ENCODE data around the gene ZNF724. TPM values are rescaled to one million over a fixed set of nuclear protein-coding genes. Genes with fewer than 3 reads are reported as not detected.
A peak's percentile ranks its signal among the peaks of the same experiment; 100 is the strongest.
"Not testable (repeated sequence)": the region's sequence is repeated elsewhere in the genome, so short reads cannot be mapped to it uniquely, and the experiment has no call there.

The ZNF724 gene
- total and polyA plus RNA-seq, 4 donors = 0.94 to 2.8 (median 2.6) TPM; not detected in 1

- H3K27ac ChIP-seq (ENCODE audit: low read depth in 1 of 2, low read length in 2 of 2) = no peak overlapping the region
- ATAC-seq (ENCODE audit: low FRiP score) (no peak), DNase-seq (no peak)
- intact Hi-C loops (cut with DNase I) = no loop called here
- H3K36me3 ChIP-seq (ENCODE audit: control insufficient read depth in 1 of 2, insufficient read depth in 2 of 2, low read length in 1 of 2) = peaks cover 2 to 5% of the 10 kb centered on the region in 2 donors
- H3K9me3 ChIP-seq (ENCODE audit: control insufficient read depth, low read length) = no peaks in the 10 kb centered on the region
- no peaks in the 10 kb centered on the region for H3K27me3 ChIP-seq (ENCODE audit: control insufficient read depth in 1 of 2, insufficient read depth in 2 of 2, low read length in 1 of 2)
- 87 to 90% methylated on average over 2 of the region's 2 CpGs for WGBS, 2 donors
- H3K4me3 ChIP-seq (ENCODE audit: low read length in 2 of 2) = no peak overlapping the region
- no peaks in the 10 kb centered on the region for H3K4me1 ChIP-seq (ENCODE audit: control insufficient read depth in 1 of 2, insufficient read depth in 2 of 2, low read length in 2 of 2)
Observed at GRCh38 chr19:23259961-23260360, 9.8 kb upstream of the ZNF724 start.

GRCh38 chr19:23255700-23256099, 5.5 kb upstream of the ZNF724 start:
- Histone ChIP-seq H3K27me3 (ENCODE audit: control insufficient read depth in 1 of 2, insufficient read depth in 2 of 2, low read length in 1 of 2) (no peaks in the 10 kb centered on the region), H3K4me1 (ENCODE audit: control insufficient read depth in 1 of 2, insufficient read depth in 2 of 2, low read length in 2 of 2) (no peaks in the 10 kb centered on the region), H3K9me3 (ENCODE audit: control insufficient read depth, low read length) (no peaks in the 10 kb centered on the region), H3K36me3 (ENCODE audit: control insufficient read depth in 1 of 2, insufficient read depth in 2 of 2, low read length in 1 of 2) (peaks cover 0 to 3% of the 10 kb centered on the region in 2 donors), H3K4me3 (ENCODE audit: low read length in 2 of 2) (no peak overlapping the region), H3K27ac (ENCODE audit: low read depth in 1 of 2, low read length in 2 of 2) (no peak overlapping the region)
- intact Hi-C loops (cut with DNase I) = no loop called here
- 96% methylated on average over 4 of the region's 4 CpGs for WGBS, 2 donors
- no peak for DNase-seq
- ATAC-seq (ENCODE audit: low FRiP score) = no peak

DNA sequence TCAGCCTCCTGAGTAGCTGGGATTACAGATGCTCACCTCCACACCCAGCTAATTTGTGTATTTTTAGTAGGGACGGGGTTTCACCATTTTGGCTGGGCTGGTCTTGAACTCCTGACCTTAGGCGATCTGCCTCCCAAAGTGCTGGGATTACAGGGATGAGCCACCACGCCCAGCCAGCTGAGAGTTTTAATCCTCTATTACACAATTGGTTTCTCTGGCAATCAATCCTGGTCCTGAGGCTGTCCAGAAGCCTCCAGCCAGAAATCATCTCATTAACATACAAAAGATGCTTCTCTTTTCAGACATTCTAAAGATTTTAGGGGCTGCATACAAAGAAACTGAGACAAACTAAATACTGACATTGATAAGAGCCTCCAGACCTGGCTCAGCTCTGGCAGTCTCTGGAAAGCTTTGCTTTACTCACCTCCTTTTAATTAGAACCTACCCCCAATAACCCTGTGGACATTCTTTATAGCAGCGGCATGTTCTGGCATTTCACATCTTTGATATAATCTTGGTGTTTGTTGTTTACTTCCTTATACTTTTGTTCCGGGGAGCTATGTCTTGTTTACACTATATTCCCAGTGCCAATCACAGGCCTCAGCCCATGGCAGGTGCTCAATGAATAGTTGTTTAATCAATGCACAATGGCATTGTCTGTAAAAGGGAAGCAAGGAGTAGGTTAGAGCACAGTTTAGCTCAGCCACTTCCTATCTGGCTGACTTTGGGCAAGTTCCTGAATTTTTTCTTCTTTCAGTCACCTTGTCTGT, 4.1 kb upstream of the ZNF724 start:
- Histone ChIP-seq H3K4me3 (ENCODE audit: low read length in 2 of 2) (no peak overlapping the region), H3K36me3 (ENCODE audit: control insufficient read depth in 1 of 2, insufficient read depth in 2 of 2, low read length in 1 of 2) (peaks cover 0 to 2% of the 10 kb centered on the region in 2 donors), H3K27ac (ENCODE audit: low read depth in 1 of 2, low read length in 2 of 2) (no peak overlapping the region), H3K9me3 (ENCODE audit: control insufficient read depth, low read length) (no peaks in the 10 kb centered on the region), H3K27me3 (ENCODE audit: control insufficient read depth in 1 of 2, insufficient read depth in 2 of 2, low read length in 1 of 2) (no peaks in the 10 kb centered on the region), H3K4me1 (ENCODE audit: control insufficient read depth in 1 of 2, insufficient read depth in 2 of 2, low read length in 2 of 2) (no peaks in the 10 kb centered on the region)
- no peak for DNase-seq
- intact Hi-C loops (cut with DNase I) = no loop called here
- ATAC-seq (ENCODE audit: low FRiP score) = no peak
- 64 to 74% methylated on average over 5 of the region's 5 CpGs for WGBS, 2 donors

- intact Hi-C loops (cut with DNase I); H3K4me1 ChIP-seq (ENCODE audit: control insufficient read depth in 1 of 2, insufficient read depth in 2 of 2, low read length in 2 of 2); H3K36me3 ChIP-seq (ENCODE audit: control insufficient read depth in 1 of 2, insufficient read depth in 2 of 2, low read length in 1 of 2); H3K27me3 ChIP-seq (ENCODE audit: control insufficient read depth in 1 of 2, insufficient read depth in 2 of 2, low read length in 1 of 2); ATAC-seq (ENCODE audit: low FRiP score); H3K4me3 ChIP-seq (ENCODE audit: low read length in 2 of 2); DNase-seq; H3K27ac ChIP-seq (ENCODE audit: low read depth in 1 of 2, low read length in 2 of 2); H3K9me3 ChIP-seq (ENCODE audit: control insufficient read depth, low read length): not testable (repeated sequence)
- WGBS, 2 donors = 50 to 54% methylated on average over 3 of the region's 3 CpGs
Observed at GRCh38 chr19:23253256-23253655, 3.1 kb upstream of the ZNF724 start.

DNA sequence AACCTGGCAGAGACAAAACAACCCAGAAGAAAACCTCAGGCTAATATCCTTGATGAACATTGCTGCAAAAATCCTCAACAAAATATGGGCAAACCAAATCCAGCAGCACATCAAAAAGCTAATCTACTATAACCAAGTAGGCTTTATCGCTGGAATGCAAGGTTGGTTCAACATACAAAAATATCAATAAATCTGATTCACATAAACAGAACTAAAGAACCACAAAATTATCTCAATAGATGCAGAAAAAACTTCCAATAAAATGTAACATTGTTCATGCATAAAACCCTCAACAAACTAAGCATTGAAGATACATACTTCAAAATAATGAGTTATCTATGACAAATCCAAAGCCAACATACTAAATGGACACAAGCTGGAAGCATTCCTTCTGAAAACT, 8.8 kb downstream of the ZNF724 start:
- Histone ChIP-seq H3K4me3 (ENCODE audit: low read length in 2 of 2) (no peak overlapping the region), H3K27me3 (ENCODE audit: control insufficient read depth in 1 of 2, insufficient read depth in 2 of 2, low read length in 1 of 2) (no peaks in the 10 kb centered on the region), H3K4me1 (ENCODE audit: control insufficient read depth in 1 of 2, insufficient read depth in 2 of 2, low read length in 2 of 2) (no peaks in the 10 kb centered on the region), H3K27ac (ENCODE audit: low read depth in 1 of 2, low read length in 2 of 2) (no peak overlapping the region), H3K36me3 (ENCODE audit: control insufficient read depth in 1 of 2, insufficient read depth in 2 of 2, low read length in 1 of 2) (peaks cover 0 to 2% of the 10 kb centered on the region in 2 donors), H3K9me3 (ENCODE audit: control insufficient read depth, low read length) (no peaks in the 10 kb centered on the region)
- no peak for DNase-seq
- intact Hi-C loops (cut with DNase I) = no loop called here
- WGBS, 2 donors = 97 to 100% methylated on average over 1 of the region's 1 CpG
- ATAC-seq (ENCODE audit: low FRiP score) = no peak

DNA sequence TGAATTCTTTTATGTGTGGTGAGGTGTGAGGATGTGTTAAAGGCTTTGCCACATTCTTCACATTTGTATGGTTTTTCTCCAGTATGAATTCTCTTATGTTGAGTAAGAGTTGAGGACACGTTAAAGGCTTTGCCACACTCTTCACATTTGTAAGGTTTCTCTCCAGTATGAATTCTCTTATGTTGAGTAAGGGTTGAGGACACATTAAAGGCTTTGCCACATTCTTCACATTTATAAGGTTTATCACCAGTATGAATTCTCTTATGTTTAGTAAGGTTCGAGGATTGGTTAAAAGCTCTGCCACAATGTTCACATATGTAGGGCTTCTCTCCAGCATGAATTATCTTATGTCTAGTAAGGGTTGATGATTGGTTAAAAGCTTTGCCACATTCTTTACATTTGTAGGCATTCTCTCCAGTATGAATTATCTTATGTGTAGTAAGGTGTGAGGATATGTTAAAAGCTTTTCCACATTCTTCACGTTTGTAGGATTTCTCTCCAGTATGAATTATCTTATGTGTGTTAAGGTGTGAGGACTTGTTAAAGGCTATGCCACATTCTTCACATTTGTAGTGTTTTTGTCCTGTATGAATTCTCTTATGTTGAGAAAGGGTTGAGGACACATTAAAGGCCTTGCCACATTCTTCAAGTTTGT, 27.1 kb downstream of the ZNF724 start:
- peaks cover 11% of the 10 kb centered on the region for H3K9me3 ChIP-seq (ENCODE audit: control insufficient read depth, low read length)
- no peak for DNase-seq
- 94 to 96% methylated on average over 3 of the region's 3 CpGs for WGBS, 2 donors

DNA sequence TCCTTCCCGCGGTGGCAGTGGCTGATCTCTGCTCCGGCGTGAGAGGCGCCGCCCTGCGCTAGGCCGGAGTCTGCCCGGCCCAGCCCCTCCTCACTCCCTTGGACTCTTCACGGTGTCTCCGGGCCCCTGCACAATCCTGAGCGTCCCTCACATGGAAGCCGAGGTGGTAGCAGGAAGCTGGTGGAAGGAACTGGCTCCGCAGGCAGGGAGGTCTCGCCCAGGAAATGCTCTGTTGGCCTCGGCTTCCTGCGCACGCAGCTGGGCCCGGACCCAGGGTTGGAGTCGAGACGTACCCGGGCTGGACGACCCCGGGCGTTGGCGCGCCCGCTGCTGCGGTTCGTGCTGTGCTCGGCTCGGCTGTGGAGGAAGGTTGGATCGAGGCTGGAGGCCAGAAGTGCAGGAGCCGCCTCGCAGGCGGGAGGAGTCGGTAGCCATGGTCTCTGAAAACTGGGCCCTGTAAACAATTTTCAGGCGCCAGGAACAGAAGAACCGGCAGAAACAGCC, 46.3 kb downstream of the ZNF724 start:
- peak overlapping the region in 1 of 2 donors; percentile 4 for H3K27ac ChIP-seq (ENCODE audit: low read depth in 1 of 2, low read length in 2 of 2)
- 4% methylated on average over 39 of the region's 39 CpGs for WGBS, 2 donors
- intact Hi-C loops (cut with DNase I) = no loop called here
- ATAC-seq (ENCODE audit: low FRiP score) = no peak
- H3K4me1 ChIP-seq (ENCODE audit: control insufficient read depth in 1 of 2, insufficient read depth in 2 of 2, low read length in 2 of 2) = peaks cover 0 to 1% of the 10 kb centered on the region in 2 donors
- H3K27me3 ChIP-seq (ENCODE audit: control insufficient read depth in 1 of 2, insufficient read depth in 2 of 2, low read length in 1 of 2) = no peaks in the 10 kb centered on the region
- H3K4me3 ChIP-seq (ENCODE audit: low read length in 2 of 2) = no peak overlapping the region
- no peaks in the 10 kb centered on the region for H3K9me3 ChIP-seq (ENCODE audit: control insufficient read depth, low read length)
- H3K36me3 ChIP-seq (ENCODE audit: control insufficient read depth in 1 of 2, insufficient read depth in 2 of 2, low read length in 1 of 2) = no peaks in the 10 kb centered on the region
- peak; percentile 56 to 78 for DNase-seq

More for the DNA sequence above, 27.1 kb downstream of the ZNF724 start:
- H3K27me3 ChIP-seq (ENCODE audit: control insufficient read depth in 1 of 2, insufficient read depth in 2 of 2, low read length in 1 of 2) = no peaks in the 10 kb centered on the region
- no peak overlapping the region for H3K27ac ChIP-seq (ENCODE audit: low read depth in 1 of 2, low read length in 2 of 2)
- no peak overlapping the region for H3K4me3 ChIP-seq (ENCODE audit: low read length in 2 of 2)
- peaks cover 0 to 2% of the 10 kb centered on the region in 2 donors for H3K36me3 ChIP-seq (ENCODE audit: control insufficient read depth in 1 of 2, insufficient read depth in 2 of 2, low read length in 1 of 2)
- no peaks in the 10 kb centered on the region for H3K4me1 ChIP-seq (ENCODE audit: control insufficient read depth in 1 of 2, insufficient read depth in 2 of 2, low read length in 2 of 2)
- no peak for ATAC-seq (ENCODE audit: low FRiP score)
- intact Hi-C loops (cut with DNase I) = no loop called here

- Histone ChIP-seq H3K4me3 (ENCODE audit: low read length in 2 of 2) (no peak overlapping the region), H3K27me3 (ENCODE audit: control insufficient read depth in 1 of 2, insufficient read depth in 2 of 2, low read length in 1 of 2) (no peaks in the 10 kb centered on the region), H3K4me1 (ENCODE audit: control insufficient read depth in 1 of 2, insufficient read depth in 2 of 2, low read length in 2 of 2) (no peaks in the 10 kb centered on the region), H3K9me3 (ENCODE audit: control insufficient read depth, low read length) (no peaks in the 10 kb centered on the region), H3K27ac (ENCODE audit: low read depth in 1 of 2, low read length in 2 of 2) (no peak overlapping the region), H3K36me3 (ENCODE audit: control insufficient read depth in 1 of 2, insufficient read depth in 2 of 2, low read length in 1 of 2) (no peaks in the 10 kb centered on the region)
- intact Hi-C loops (cut with DNase I) = no loop called here
- ATAC-seq (ENCODE audit: low FRiP score) = no peak
- WGBS, 2 donors = 89 to 90% methylated on average over 9 of the region's 9 CpGs
- DNase-seq = no peak
Observed at GRCh38 chr19:23190341-23190740, 59.9 kb downstream of the ZNF724 start.

DNA sequence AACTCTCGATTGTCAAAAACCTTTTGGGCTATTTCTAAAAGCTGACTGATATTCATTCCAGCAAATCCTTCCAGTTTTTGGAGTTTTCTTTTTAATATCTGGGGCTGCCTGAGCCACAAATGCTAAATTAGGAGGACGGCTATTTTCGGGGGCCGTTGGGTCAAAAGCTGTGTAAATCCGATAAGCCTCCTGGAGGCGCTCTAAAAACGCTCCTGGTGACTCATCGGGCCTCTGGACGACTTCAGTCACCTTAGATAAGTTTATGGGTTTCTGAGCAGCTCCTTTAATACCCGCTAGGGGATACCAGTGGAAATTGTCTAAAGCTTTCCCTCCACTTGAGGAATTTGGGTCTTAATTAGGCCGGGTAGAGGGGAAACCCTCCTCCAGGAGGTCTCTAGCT, 66.9 kb downstream of the ZNF724 start:
- no peak overlapping the region for H3K27ac ChIP-seq (ENCODE audit: low read depth in 1 of 2, low read length in 2 of 2)
- H3K27me3 ChIP-seq (ENCODE audit: control insufficient read depth in 1 of 2, insufficient read depth in 2 of 2, low read length in 1 of 2) = no peaks in the 10 kb centered on the region
- H3K36me3 ChIP-seq (ENCODE audit: control insufficient read depth in 1 of 2, insufficient read depth in 2 of 2, low read length in 1 of 2) = no peaks in the 10 kb centered on the region
- no peak overlapping the region for H3K4me3 ChIP-seq (ENCODE audit: low read length in 2 of 2)
- intact Hi-C loops (cut with DNase I) = no loop called here
- DNase-seq (no peak), ATAC-seq (ENCODE audit: low FRiP score) (no peak)
- H3K9me3 ChIP-seq (ENCODE audit: control insufficient read depth, low read length) = no peaks in the 10 kb centered on the region
- 59 to 60% methylated on average over 11 of the region's 11 CpGs for WGBS, 2 donors
- H3K4me1 ChIP-seq (ENCODE audit: control insufficient read depth in 1 of 2, insufficient read depth in 2 of 2, low read length in 2 of 2) = no peaks in the 10 kb centered on the region

All from aorta (tissue), 5 donors.